IMR-90 (cell line): Measurements from ENCODE around the gene TRIM22. TPM values are rescaled to one million over a fixed set of nuclear protein-coding genes. Genes with fewer than 3 reads are reported as not detected.

Experiments used
- ATAC-seq: fragments of 200-7000 bp; cut with Tn5 transposase; 2 replicates; pipeline ENCODE4 v1.9.1; 2020; ENCODE audit warnings: low read depth, mild to moderate bottlenecking, moderate library complexity
- BruUV-seq: library from RNA; stranded (reverse); fragments of 400-500 nt; replicated peaks from 2 replicates; lab custom pipeline; 2021; lab: Mats Ljungman, UMichigan
- CTCF ChIA-PET: fragments of 300-600 bp; formaldehyde crosslinking; extraction: SDS; loops from one replicate; lab custom pipeline; 2021; ENCODE audit warnings: antibody characterized with exemption; lab: Yijun Ruan, JAX
- POLR2A ChIA-PET: fragments of 300-600 bp; sonication (Branson Sonifier 250); formaldehyde crosslinking; loops from one replicate; lab custom pipeline; 2022; ENCODE audit warnings: antibody characterized with exemption; ENCODE audit not compliant: unreplicated experiment; lab: Charles Lee
- DNase-seq: peaks from one replicate; pipeline ENCODE4 v3.0.0; 2013
- H2AFZ ChIP-seq: replicated peaks from 2 replicates; pipeline ENCODE3; 2013; ENCODE audit warnings: low read length, mild to moderate bottlenecking; ENCODE audit not compliant: poor library complexity
- H2AK5ac ChIP-seq: 2 replicates; pipeline ENCODE4 v1.6.1; 2013; ENCODE audit warnings: low read depth, low read length, inconsistent platforms
- H2AK9ac ChIP-seq: replicated peaks from 2 replicates; pipeline ENCODE3; 2013; ENCODE audit warnings: mild to moderate bottlenecking, low read depth, low read length, moderate library complexity; ENCODE audit not compliant: poor library complexity
- H2BK120ac ChIP-seq: 2 replicates; pipeline ENCODE4 v1.6.1; 2013; ENCODE audit warnings: low read depth, low read length, inconsistent platforms
- H2BK15ac ChIP-seq: 3 replicates; pipeline ENCODE4 v1.6.1; 2013; ENCODE audit warnings: low read depth, low read length, inconsistent platforms
- H2BK20ac ChIP-seq: 2 replicates; pipeline ENCODE4 v1.6.1; 2013; ENCODE audit warnings: low read depth, mild to moderate bottlenecking, inconsistent platforms, low read length, moderate library complexity
- H2BK5ac ChIP-seq: 2 replicates; pipeline ENCODE4 v1.6.1; 2013; ENCODE audit warnings: mild to moderate bottlenecking, low read depth, low read length, inconsistent platforms; ENCODE audit not compliant: poor library complexity, severe bottlenecking
- H3K14ac ChIP-seq: replicated peaks from 2 replicates; pipeline ENCODE4 v1.6.1; 2013; ENCODE audit warnings: low read depth, low read length, inconsistent platforms
- H3K18ac ChIP-seq: 2 replicates; pipeline ENCODE4 v1.6.1; 2013; ENCODE audit warnings: low read depth, low read length, control low read depth
- H3K23ac ChIP-seq: 2 replicates; pipeline ENCODE4 v1.6.1; 2013; ENCODE audit warnings: low read depth, low read length, inconsistent platforms
- H3K27ac ChIP-seq: 2 replicates; pipeline ENCODE4 v1.5.1; 2013; ENCODE audit warnings: mild to moderate bottlenecking, control low read depth, low read length; ENCODE audit not compliant: insufficient read depth
- H3K27me3 ChIP-seq: 2 replicates; pipeline ENCODE4 v1.6.1; 2013; ENCODE audit warnings: low read length; ENCODE audit not compliant: control insufficient read depth, insufficient read depth
- H3K36me3 ChIP-seq: 2 replicates; pipeline ENCODE4 v1.6.1; 2013; ENCODE audit warnings: low read length, mixed read lengths; ENCODE audit not compliant: control insufficient read depth, insufficient read depth
- H3K4ac ChIP-seq: 2 replicates; pipeline ENCODE4 v1.6.1; 2013; ENCODE audit warnings: low read depth, low read length, inconsistent platforms
- H3K4me1 ChIP-seq: 2 replicates; pipeline ENCODE4 v1.6.1; 2013; ENCODE audit warnings: low read length, mixed read lengths; ENCODE audit not compliant: control insufficient read depth, insufficient read depth
- H3K4me2 ChIP-seq: 2 replicates; pipeline ENCODE4 v1.6.1; 2013; ENCODE audit warnings: low read depth, mild to moderate bottlenecking, control low read depth, low read length, moderate library complexity
- H3K4me3 ChIP-seq: 2 replicates; pipeline ENCODE4 v1.5.1; 2013; ENCODE audit warnings: low read depth, mild to moderate bottlenecking, control low read depth, low read length, moderate library complexity; ENCODE audit not compliant: insufficient read depth
- H3K56ac ChIP-seq: 2 replicates; pipeline ENCODE4 v1.6.1; 2013; ENCODE audit warnings: low read length, inconsistent platforms; ENCODE audit not compliant: insufficient read depth; ENCODE audit errors: extremely low read depth
- H3K79me1 ChIP-seq, 2 experiments: 2 replicates each; pipeline ENCODE4 v1.6.1; 2013; ENCODE audit warnings: low read length in 2 of 2, inconsistent platforms in 1 of 2, low read depth in 1 of 2
- H3K9ac ChIP-seq: 2 replicates; pipeline ENCODE4 v1.6.1; 2013; ENCODE audit warnings: low read depth, low read length, control low read depth
- H3K9me1 ChIP-seq: 2 replicates; pipeline ENCODE4 v1.6.1; 2013; ENCODE audit warnings: low read length, inconsistent platforms; ENCODE audit not compliant: insufficient read depth
- H3K9me3 ChIP-seq: 2 replicates; pipeline ENCODE4 v1.6.1; 2013; ENCODE audit warnings: low read length; ENCODE audit not compliant: control insufficient read depth, insufficient read depth
- H4K20me1 ChIP-seq: 2 replicates; pipeline ENCODE4 v1.6.1; 2013; ENCODE audit warnings: low read length, inconsistent platforms; ENCODE audit not compliant: insufficient read depth
- H4K5ac ChIP-seq: 2 replicates; pipeline ENCODE4 v1.6.1; 2013; ENCODE audit warnings: mild to moderate bottlenecking, low read depth, low read length, control low read depth
- H4K8ac ChIP-seq, 2 experiments: 2 replicates each; pipeline ENCODE4 v1.6.1; 2013; ENCODE audit warnings: low read depth in 2 of 2, low read length in 2 of 2, control low read depth in 1 of 2, inconsistent platforms in 1 of 2
- H4K91ac ChIP-seq: 2 replicates; pipeline ENCODE4 v1.6.1; 2013; ENCODE audit warnings: low read depth, low read length, inconsistent platforms; ENCODE audit not compliant: insufficient read depth
- CEBPB ChIP-seq: IDR thresholded peaks from 2 replicates; pipeline ENCODE4 v1.6.1; 2012; ENCODE audit warnings: low read depth, low read length, improper control_type of control experiment
- MAZ ChIP-seq: IDR thresholded peaks from 2 replicates; pipeline ENCODE4 v1.6.1; 2012; ENCODE audit warnings: low read depth, mild to moderate bottlenecking, low read length, improper control_type of control experiment, moderate library complexity, borderline replicate concordance
- RAD21 ChIP-seq: IDR thresholded peaks from 2 replicates; pipeline ENCODE4 v1.6.1; 2012; ENCODE audit warnings: low read length, improper control_type of control experiment
- RCOR1 ChIP-seq: IDR thresholded peaks from 2 replicates; pipeline ENCODE4 v1.6.1; 2012; ENCODE audit warnings: mild to moderate bottlenecking, low read length, improper control_type of control experiment; ENCODE audit not compliant: insufficient replicate concordance
- WGBS, 2 experiments: methylation state at CpG; one replicate each; pipeline versions ENCODE4 v1.1.5 to v1.1.7; 2013; ENCODE audit warnings: missing lambda C conversion rate in 2 of 2; ENCODE audit not compliant: insufficient read length in 1 of 2; ENCODE audit errors: extremely low coverage in 2 of 2; 5-methylcytosine and 5-hydroxymethylcytosine counted together
- dilution Hi-C: fragments of 300-500 bp; cut with HindIII; formaldehyde crosslinking; loops from one replicate; pipeline ENCODE4 v1.14.3; 2018; ENCODE audit warnings: low sequenced_read_pairs; ENCODE audit not compliant: unreplicated experiment
- in situ Hi-C: fragments of 300-500 bp; cut with MboI; formaldehyde crosslinking; loops from 3 replicates; pipeline ENCODE4 v1.14.3; 2019; ENCODE audit warnings: low sequenced_read_pairs, inconsistent platforms, mixed read lengths
- intact Hi-C: fragments of 100-400 bp; cut with micrococcal nuclease; formaldehyde crosslinking; loops from 2 replicates; pipeline ENCODE4 v1.10.0; 2022
- polyA plus RNA-seq, 3 experiments: library from polyadenylated mRNA; depleted of rRNA; stranded (reverse); fragments of >200 nt; gene quantifications; 2 replicates each; pipeline ENCODE4 v1.2.3, GENCODE V29; 2012; ENCODE audit warnings: low replicate concordance in 1 of 3
- total RNA-seq: library from RNA; depleted of rRNA; stranded (reverse); fragments of >200 nt; gene quantifications from 2 replicates; pipeline ENCODE4 v1.2.3, GENCODE V29; 2012

The TRIM22 gene
- total and polyA plus RNA-seq, 2 of the 4 experiments (the other 2 are of a cell fraction) = 43.6 to 46.8 TPM

- Histone ChIP-seq H2BK120ac (no peak overlapping the region), H3K9ac (no peak overlapping the region), H3K14ac (no peak overlapping the region), H4K20me1 (no peaks in the 10 kb centered on the region), H2BK15ac (no peak overlapping the region), H3K9me1 (peaks cover 4% of the 10 kb centered on the region), H4K91ac (no peak overlapping the region), H3K4me1 (peaks cover 5% of the 10 kb centered on the region), H3K27ac (no peak overlapping the region), H2BK20ac (no peak overlapping the region), H4K5ac (no peak overlapping the region), H2BK5ac (no peak overlapping the region), H3K4ac (no peak overlapping the region), H2AFZ (no peak overlapping the region), H3K4me2 (no peak overlapping the region), H4K8ac (no peak overlapping the region), H3K79me1 (peaks cover 13 to 25% of the 10 kb centered on the region in 2 experiments), H3K9me3 (no peaks in the 10 kb centered on the region), H3K56ac (no peak overlapping the region), H3K27me3 (no peaks in the 10 kb centered on the region), H3K36me3 (peaks cover 19% of the 10 kb centered on the region), H3K4me3 (no peak overlapping the region), H2AK9ac (no peak overlapping the region), H2AK5ac (no peak overlapping the region), H3K18ac (no peak overlapping the region), H3K23ac (no peak overlapping the region)
- WGBS, 2 experiments = no CpG with 5 or more reads among the region's 1 CpG
- TF ChIP-seq RCOR1 = no peak
- no peak for TF ChIP-seq MAZ
- no peak for TF ChIP-seq CEBPB
- TF ChIP-seq RAD21 = no peak
- ATAC-seq = no peak
- POLR2A ChIA-PET = no interaction called here
- intact Hi-C loops (no loop called here), in situ Hi-C loops (loop anchor here (25.0 kb wide), 1 partner anchor 668 kb away; no protein-coding TSS in a partner anchor), dilution Hi-C loops (no loop called here)
- CTCF ChIA-PET = interaction anchor here (0.5 to 2.2 kb wide), 2 partner anchors 9 to 33 kb away, joined by 4 to 12 read pairs; partner anchors contain the start of gene TRIM5
- no TSS peak for BruUV-seq
- no peak for DNase-seq
These were observed 5.1 kb downstream of the TRIM22 start for GRCh38 chr11:5694642-5695041.
